HepG2 (cell line): ENCODE results near the gene SMIM36. TPM values are rescaled to one million over a fixed set of nuclear protein-coding genes. Genes with fewer than 3 reads are reported as not detected.

Experiments used
- CEBPG ChIP-seq: IDR thresholded peaks from 2 replicates; pipeline ENCODE4 v1.6.1; 2016
- HNRNPUL1 ChIP-seq: fragments of 200-400 bp; formaldehyde crosslinking; IDR thresholded peaks from 2 replicates; pipeline ENCODE4 v1.6.1; 2017; ENCODE audit warnings: low read depth, mild to moderate bottlenecking, low read length, moderate library complexity
- PLSCR1 ChIP-seq: sonication (generic); formaldehyde crosslinking; IDR thresholded peaks from 2 replicates; pipeline ENCODE4 v1.5.0; 2020; ENCODE audit warnings: missing genetic modification reagents, mild to moderate bottlenecking, borderline replicate concordance
- PRDM10 ChIP-seq: sonication (generic); formaldehyde crosslinking; IDR thresholded peaks from 2 replicates; pipeline ENCODE4 v1.4.0; 2020; ENCODE audit warnings: low read depth, missing genetic modification reagents
- SAP130 ChIP-seq: IDR thresholded peaks from 2 replicates; pipeline ENCODE4 v1.6.1; 2016; ENCODE audit warnings: low read depth
- ZFP41 ChIP-seq: sonication (generic); formaldehyde crosslinking; IDR thresholded peaks from 2 replicates; pipeline ENCODE4 v1.4.0; 2020; ENCODE audit warnings: mild to moderate bottlenecking, missing genetic modification reagents, borderline replicate concordance
- ZMAT5 ChIP-seq: sonication (generic); formaldehyde crosslinking; IDR thresholded peaks from 2 replicates; pipeline ENCODE4 v1.5.0; 2020; ENCODE audit warnings: mild to moderate bottlenecking, low read depth, missing genetic modification reagents, borderline replicate concordance
- ZNF281 ChIP-seq: sonication (generic); formaldehyde crosslinking; IDR thresholded peaks from 2 replicates; pipeline ENCODE4 v1.4.0; 2020; ENCODE audit warnings: missing genetic modification reagents, borderline replicate concordance
- ZNF282 ChIP-seq: fragments of 450-650 bp; IDR thresholded peaks from 2 replicates; pipeline ENCODE4 v1.6.1; 2018; ENCODE audit not compliant: partially characterized antibody
- ZNF33A ChIP-seq: sonication (generic); formaldehyde crosslinking; IDR thresholded peaks from 2 replicates; pipeline ENCODE4 v1.5.1; 2020; ENCODE audit warnings: missing genetic modification reagents, mild to moderate bottlenecking, moderate library complexity, borderline replicate concordance
- ZNF383 ChIP-seq: sonication (generic); formaldehyde crosslinking; IDR thresholded peaks from 2 replicates; pipeline ENCODE4 v1.4.0; 2020; ENCODE audit warnings: missing genetic modification reagents, mild to moderate bottlenecking, borderline replicate concordance
- ZNF646 ChIP-seq: sonication (generic); formaldehyde crosslinking; IDR thresholded peaks from 2 replicates; pipeline ENCODE4 v1.9.0; 2021; ENCODE audit warnings: mild to moderate bottlenecking, missing genetic modification reagents
- ZNF792 ChIP-seq: IDR thresholded peaks from 2 replicates; pipeline ENCODE4 v1.6.1; 2016
- ZNF883 ChIP-seq: sonication (generic); formaldehyde crosslinking; IDR thresholded peaks from 2 replicates; pipeline ENCODE4 v1.5.1; 2020; ENCODE audit warnings: mild to moderate bottlenecking, missing genetic modification reagents; ENCODE audit errors: not compliant biosample characterization
- polyA plus RNA-seq, 8 experiments: library from polyadenylated mRNA; depleted of rRNA in 3 of 8; stranded (reverse) in 7 of 8; unstranded in 1 of 8; fragments of >200 nt; fragmentation: Illumina TruSeq in 4 of 8; extraction: Trizol in 4 of 8; gene quantifications; 2 replicates each; pipeline versions ENCODE4 v1.2.1 to v1.2.3, GENCODE V29; 2011 to 2016; ENCODE audit warnings: low read depth in 4 of 8, missing spikeins in 1 of 8, mixed read lengths in 1 of 8; ENCODE audit not compliant: insufficient read depth in 1 of 8
- total RNA-seq, 5 experiments: library from RNA; depleted of rRNA; stranded (reverse); fragments of >200 nt; fragmentation: Illumina TruSeq; extraction: Trizol; gene quantifications; 2 replicates each; pipeline ENCODE4 v1.2.3, GENCODE V29; 2016; ENCODE audit warnings: low read depth in 1 of 5

Gene SMIM36
- total and polyA plus RNA-seq, 2 of the 13 experiments (the other 11 are each of a cell fraction or from before 2014, with no cell fraction given), result not detected

- TF ChIP-seq PRDM10 (no peak), SAP130 (CRISPR knock-in tag) (no peak; the same call in 1 of the 2 replicates), PLSCR1 (no peak), ZNF383 (CRISPR knock-in tag) (no peak; the same call in 1 of the 2 replicates), ZNF646 (CRISPR knock-in tag) (no peak), ZNF282 (no peak), ZMAT5 (CRISPR knock-in tag) (no peak), HNRNPUL1 (no peak), CEBPG (CRISPR knock-in tag) (no peak), ZNF883 (CRISPR knock-in tag) (peak; percentile 37), ZNF281 (0 out of 2 replicates have a peak, but pooled peaks have one; percentile 20), ZFP41 (CRISPR knock-in tag) (no peak), ZNF792 (CRISPR knock-in tag) (no peak; the same call in 1 of the 2 replicates), ZNF33A (CRISPR knock-in tag) (0 out of 2 replicates have a peak, but pooled peaks have one; percentile 27)
Measured at GRCh38 chr17:55421179-55421934, 89.9 kb downstream of the SMIM36 start, which contains the start of gene MMD (continued).
